ENCODE results near the gene ISL2. TPM values are rescaled to one million over a fixed set of nuclear protein-coding genes. Genes with fewer than 3 reads are reported as not detected.

Gene ISL2
- total and polyA plus RNA-seq, 2 of the 13 experiments (the other 11 are each of a cell fraction or from before 2014, with no cell fraction given) = 4.3 to 5.1 TPM

DNA sequence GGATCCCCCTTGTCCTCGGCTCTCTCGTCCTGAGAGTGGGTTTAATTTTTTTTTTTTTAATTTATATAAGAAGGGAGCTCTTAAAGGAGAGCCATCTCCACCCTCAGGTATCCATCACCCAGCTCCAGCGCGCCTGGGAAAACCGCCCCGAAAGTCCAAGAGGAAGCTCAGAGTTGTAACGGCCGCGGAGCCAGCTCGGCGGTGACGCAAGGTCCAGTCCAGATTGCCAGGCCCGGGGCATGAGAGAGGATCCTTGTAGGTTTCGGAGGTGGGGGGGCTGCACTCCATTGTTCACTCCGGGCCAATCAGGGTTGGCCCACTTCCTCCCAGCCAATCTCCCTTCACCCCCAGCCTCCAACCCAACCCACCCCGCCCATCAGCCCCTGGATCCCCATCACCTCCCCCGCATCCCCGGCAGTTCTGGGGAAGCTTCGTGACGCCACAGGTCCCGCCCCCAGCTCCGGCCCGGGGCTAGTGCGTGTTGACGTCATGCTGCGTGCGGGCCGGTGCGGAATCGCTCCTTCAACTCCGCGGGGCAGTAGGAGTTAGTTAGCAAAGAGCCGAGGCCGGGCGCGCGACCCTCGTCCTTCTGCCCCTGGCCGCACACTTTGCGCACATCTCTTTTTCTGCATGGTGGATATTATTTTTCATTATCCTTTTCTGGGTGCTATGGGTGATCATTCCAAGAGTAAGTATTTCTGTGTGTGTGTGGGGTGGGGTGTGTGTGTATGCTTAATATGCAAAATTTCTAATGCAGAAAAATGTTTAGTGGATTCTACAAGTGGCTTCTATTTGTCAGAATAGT, at the start of gene ISL2 (continued):
- TF ChIP-seq KLF6 (CRISPR knock-in tag; IDR thresholded peaks at IDR 0.05) (peak; percentile 60; the same call in 1 of the 2 replicates), CEBPB (IDR thresholded peaks at IDR 0.05; ENCODE audit: borderline replicate concordance, low read depth, low read length) (peak; percentile 95), POLR2G (IDR thresholded peaks at IDR 0.05; ENCODE audit: low read depth, low read length) (peak; percentile 94), ATF7-NPFF (CRISPR knock-in tag; IDR thresholded peaks at IDR 0.05; ENCODE audit: low read depth) (no peak; the same call in 1 of the 2 replicates), NFKB2 (CRISPR knock-in tag; IDR thresholded peaks at IDR 0.05; ENCODE audit: borderline replicate concordance) (peak; percentile 76; the same call in 1 of the 2 replicates), FOXA1 (IDR thresholded peaks at IDR 0.05) (no peak), FOXA1 (CRISPR knock-in tag; IDR thresholded peaks at IDR 0.05) (no peak; the same call in 1 of the 2 replicates), ZNF292 (CRISPR knock-in tag; IDR thresholded peaks at IDR 0.05; ENCODE audit: borderline replicate concordance, low read depth) (no peak; the same call in 1 of the 2 replicates), CBX2 (IDR thresholded peaks at IDR 0.05; ENCODE audit: low read depth, low read length) (no peak), CBX2 (CRISPR knock-in tag; IDR thresholded peaks at IDR 0.05; ENCODE audit: low read depth) (no peak), HHEX (CRISPR knock-in tag; IDR thresholded peaks at IDR 0.05) (no peak), ZUFSP (CRISPR knock-in tag; IDR thresholded peaks at IDR 0.05; ENCODE audit: borderline replicate concordance) (no peak), DNMT3B (CRISPR knock-in tag; conservative IDR thresholded peaks at IDR 0.05) (no peak), TARDBP (CRISPR knock-in tag; IDR thresholded peaks at IDR 0.05) (peak; percentile 78; the same call in 1 of the 2 replicates), ZFP1 (CRISPR knock-in tag; IDR thresholded peaks at IDR 0.05) (no peak), HOMEZ (CRISPR knock-in tag; IDR thresholded peaks at IDR 0.05; ENCODE audit: low read depth) (peak; percentile 68; the same call in 1 of the 2 replicates), IRF9 (CRISPR knock-in tag; IDR thresholded peaks at IDR 0.05; ENCODE audit: borderline replicate concordance) (peak; percentile 80; the same call in 1 of the 2 replicates), KDM5B (CRISPR knock-in tag; IDR thresholded peaks at IDR 0.05; ENCODE audit: borderline replicate concordance) (0 out of 2 replicates have a peak, but pooled peaks have one; percentile 23), ZNF180 (CRISPR knock-in tag; IDR thresholded peaks at IDR 0.05; ENCODE audit: borderline replicate concordance, low read depth) (no peak)
- TF ChIP-seq, protein P1, sequence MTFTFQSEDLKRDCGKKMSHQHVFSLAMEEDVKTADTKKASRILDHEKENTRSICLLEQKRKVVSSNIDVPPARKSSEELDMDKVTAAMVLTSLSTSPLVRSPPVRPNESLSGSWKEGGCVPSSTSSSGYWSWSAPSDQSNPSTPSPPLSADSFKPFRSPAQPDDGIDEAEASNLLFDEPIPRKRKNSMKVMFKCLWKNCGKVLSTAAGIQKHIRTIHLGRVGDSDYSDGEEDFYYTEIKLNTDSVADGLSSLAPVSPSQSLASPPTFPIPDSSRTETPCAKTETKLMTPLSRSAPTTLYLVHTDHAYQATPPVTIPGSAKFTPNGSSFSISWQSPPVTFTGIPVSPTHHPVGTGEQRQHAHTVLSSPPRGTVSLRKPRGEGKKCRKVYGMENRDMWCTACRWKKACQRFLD (CRISPR knock-in tag; IDR thresholded peaks at IDR 0.05; ENCODE audit: borderline replicate concordance) = no peak
- TF ChIP-seq, protein P2, sequence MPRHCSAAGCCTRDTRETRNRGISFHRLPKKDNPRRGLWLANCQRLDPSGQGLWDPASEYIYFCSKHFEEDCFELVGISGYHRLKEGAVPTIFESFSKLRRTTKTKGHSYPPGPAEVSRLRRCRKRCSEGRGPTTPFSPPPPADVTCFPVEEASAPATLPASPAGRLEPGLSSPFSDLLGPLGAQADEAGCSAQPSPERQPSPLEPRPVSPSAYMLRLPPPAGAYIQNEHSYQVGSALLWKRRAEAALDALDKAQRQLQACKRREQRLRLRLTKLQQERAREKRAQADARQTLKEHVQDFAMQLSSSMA (CRISPR knock-in tag; IDR thresholded peaks at IDR 0.05) = no peak
- TF ChIP-seq, protein P3, sequence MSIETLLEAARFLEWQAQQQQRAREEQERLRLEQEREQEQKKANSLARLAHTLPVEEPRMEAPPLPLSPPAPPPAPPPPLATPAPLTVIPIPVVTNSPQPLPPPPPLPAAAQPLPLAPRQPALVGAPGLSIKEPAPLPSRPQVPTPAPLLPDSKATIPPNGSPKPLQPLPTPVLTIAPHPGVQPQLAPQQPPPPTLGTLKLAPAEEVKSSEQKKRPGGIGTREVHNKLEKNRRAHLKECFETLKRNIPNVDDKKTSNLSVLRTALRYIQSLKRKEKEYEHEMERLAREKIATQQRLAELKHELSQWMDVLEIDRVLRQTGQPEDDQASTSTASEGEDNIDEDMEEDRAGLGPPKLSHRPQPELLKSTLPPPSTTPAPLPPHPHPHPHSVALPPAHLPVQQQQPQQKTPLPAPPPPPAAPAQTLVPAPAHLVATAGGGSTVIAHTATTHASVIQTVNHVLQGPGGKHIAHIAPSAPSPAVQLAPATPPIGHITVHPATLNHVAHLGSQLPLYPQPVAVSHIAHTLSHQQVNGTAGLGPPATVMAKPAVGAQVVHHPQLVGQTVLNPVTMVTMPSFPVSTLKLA (IDR thresholded peaks at IDR 0.05) = no peak
